Measurements from ENCODE around the gene RXRB.

The RXRB gene

DNA sequence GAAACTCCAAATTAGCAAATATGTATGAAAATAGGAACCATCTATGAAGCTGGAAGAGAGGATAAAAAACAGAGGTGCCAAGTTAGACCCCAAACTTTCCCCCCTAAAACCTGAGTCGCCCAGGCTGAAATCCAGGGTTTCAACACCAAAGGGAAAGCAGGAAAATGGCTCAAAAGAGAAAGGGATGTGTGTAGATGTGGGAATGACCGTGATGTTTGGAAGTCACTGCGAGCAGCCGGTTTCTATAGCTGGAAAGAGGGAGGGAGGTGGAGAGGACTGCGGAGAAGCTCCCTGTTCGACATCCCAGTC is 12.3 kb upstream of the RXRB start:
- TF ChIP-seq, protein P1, sequence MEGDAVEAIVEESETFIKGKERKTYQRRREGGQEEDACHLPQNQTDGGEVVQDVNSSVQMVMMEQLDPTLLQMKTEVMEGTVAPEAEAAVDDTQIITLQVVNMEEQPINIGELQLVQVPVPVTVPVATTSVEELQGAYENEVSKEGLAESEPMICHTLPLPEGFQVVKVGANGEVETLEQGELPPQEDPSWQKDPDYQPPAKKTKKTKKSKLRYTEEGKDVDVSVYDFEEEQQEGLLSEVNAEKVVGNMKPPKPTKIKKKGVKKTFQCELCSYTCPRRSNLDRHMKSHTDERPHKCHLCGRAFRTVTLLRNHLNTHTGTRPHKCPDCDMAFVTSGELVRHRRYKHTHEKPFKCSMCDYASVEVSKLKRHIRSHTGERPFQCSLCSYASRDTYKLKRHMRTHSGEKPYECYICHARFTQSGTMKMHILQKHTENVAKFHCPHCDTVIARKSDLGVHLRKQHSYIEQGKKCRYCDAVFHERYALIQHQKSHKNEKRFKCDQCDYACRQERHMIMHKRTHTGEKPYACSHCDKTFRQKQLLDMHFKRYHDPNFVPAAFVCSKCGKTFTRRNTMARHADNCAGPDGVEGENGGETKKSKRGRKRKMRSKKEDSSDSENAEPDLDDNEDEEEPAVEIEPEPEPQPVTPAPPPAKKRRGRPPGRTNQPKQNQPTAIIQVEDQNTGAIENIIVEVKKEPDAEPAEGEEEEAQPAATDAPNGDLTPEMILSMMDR (IDR thresholded peaks at IDR 0.05; ENCODE audit: borderline replicate concordance, control extremely low read depth, extremely low read depth, insufficient read depth, missing control alignments): no peak
- DNase-seq (ENCODE audit: low spot score): no peak
- in situ Hi-C loops (cut with MboI; ENCODE audit: low sequenced_read_pairs, unreplicated experiment): no loop called here

- TF ChIP-seq, protein P1 (IDR thresholded peaks at IDR 0.05; ENCODE audit: borderline replicate concordance, control extremely low read depth, extremely low read depth, insufficient read depth, missing control alignments): no peak
- peak; percentile 24 for DNase-seq (ENCODE audit: low spot score)
- in situ Hi-C loops (cut with MboI; ENCODE audit: low sequenced_read_pairs, unreplicated experiment): no loop called here
Measured at GRCh38 chr6:33211666-33212422, 11.4 kb upstream of the RXRB start.

DNA sequence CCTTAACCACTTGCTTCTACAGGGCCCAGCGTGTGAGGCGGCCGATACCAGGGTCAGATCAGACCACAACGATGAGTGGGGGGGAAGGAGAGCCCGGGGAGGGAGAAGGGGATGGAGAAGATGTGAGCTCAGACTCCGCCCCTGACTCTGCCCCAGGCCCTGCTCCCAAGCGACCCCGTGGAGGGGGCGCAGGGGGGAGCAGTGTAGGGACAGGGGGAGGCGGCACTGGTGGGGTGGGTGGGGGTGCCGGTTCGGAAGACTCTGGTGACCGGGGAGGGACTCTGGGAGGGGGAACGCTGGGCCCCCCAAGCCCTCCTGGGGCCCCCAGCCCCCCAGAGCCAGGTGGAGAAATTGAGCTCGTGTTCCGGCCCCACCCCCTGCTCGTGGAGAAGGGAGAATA is 10.7 kb upstream of the RXRB start:
- TF ChIP-seq, protein P1 (IDR thresholded peaks at IDR 0.05; ENCODE audit: borderline replicate concordance, control extremely low read depth, extremely low read depth, insufficient read depth, missing control alignments): no peak
- DNase-seq (ENCODE audit: low spot score): peak; percentile 6
- in situ Hi-C loops (cut with MboI; ENCODE audit: low sequenced_read_pairs, unreplicated experiment): no loop called here

DNA sequence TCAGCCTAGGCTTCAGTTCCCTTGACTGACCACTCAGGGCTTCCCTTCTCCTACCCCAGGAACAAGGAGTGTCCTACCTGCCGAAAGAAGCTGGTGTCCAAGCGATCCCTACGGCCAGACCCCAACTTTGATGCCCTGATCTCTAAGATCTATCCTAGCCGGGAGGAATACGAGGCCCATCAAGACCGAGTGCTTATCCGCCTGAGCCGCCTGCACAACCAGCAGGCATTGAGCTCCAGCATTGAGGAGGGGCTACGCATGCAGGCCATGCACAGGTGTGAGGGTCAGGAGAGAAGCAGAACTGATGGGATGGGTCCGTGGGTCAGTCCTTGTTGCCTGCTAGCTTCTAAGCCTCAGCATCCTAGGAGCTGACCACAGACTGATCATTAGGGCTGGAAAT is 9.4 kb upstream of the RXRB start:
- TF ChIP-seq, protein P1 (IDR thresholded peaks at IDR 0.05; ENCODE audit: borderline replicate concordance, control extremely low read depth, extremely low read depth, insufficient read depth, missing control alignments): no peak
- DNase-seq (ENCODE audit: low spot score): no peak
- in situ Hi-C loops (cut with MboI; ENCODE audit: low sequenced_read_pairs, unreplicated experiment): no loop called here

GRCh38 chr6:33208091-33208967 is 7.9 kb upstream of the RXRB start, which contains the start of gene RING1:
RING1 (plus strand) TSS chr6:33208500; CDS start chr6:33208823, 323 bp downstream.
- DNase-seq (ENCODE audit: low spot score): peak; percentile 97
- in situ Hi-C loops (cut with MboI; ENCODE audit: low sequenced_read_pairs, unreplicated experiment): no loop called here

GRCh38 chr6:33207552-33208090 is 7.2 kb upstream of the RXRB start:
- DNase-seq (ENCODE audit: low spot score): no peak

More at GRCh38 chr6:33208091-33208967, 7.9 kb upstream of the RXRB start, which contains the start of gene RING1:
- TF ChIP-seq, protein P1 (IDR thresholded peaks at IDR 0.05; ENCODE audit: borderline replicate concordance, control extremely low read depth, extremely low read depth, insufficient read depth, missing control alignments): no peak

More at GRCh38 chr6:33207552-33208090, 7.2 kb upstream of the RXRB start:
- in situ Hi-C loops (cut with MboI; ENCODE audit: low sequenced_read_pairs, unreplicated experiment): no loop called here
- TF ChIP-seq, protein P1 (IDR thresholded peaks at IDR 0.05; ENCODE audit: borderline replicate concordance, control extremely low read depth, extremely low read depth, insufficient read depth, missing control alignments): no peak
